CD4-positive, alpha-beta T cell treated with Interleukin-6 at 100 ng/mL for 8 hours (primary cell): Measurements from ENCODE around the gene RNF212.
"Not testable (repeated sequence)": the region's sequence is repeated elsewhere in the genome, so short reads cannot be mapped to it uniquely, and the experiment has no call there.

Experiments
- DNase-seq: peaks from one replicate; pipeline ENCODE4 v3.0.0-alpha.2; 2020; ENCODE audit warnings: mixed read lengths, low spot score

Gene RNF212

GRCh38 chr4:1065732-1066131 is 47.6 kb downstream of the RNF212 start:
- DNase-seq = no peak

- no peak for DNase-seq
These were observed 50.9 kb downstream of the RNF212 start for GRCh38 chr4:1062419-1062818.

GRCh38 chr4:1061760-1062159 is 51.6 kb downstream of the RNF212 start:
- no peak for DNase-seq

GRCh38 chr4:1061056-1061700 is 52.2 kb downstream of the RNF212 start:
- no peak for DNase-seq

- no peak for DNase-seq
These were observed 52.7 kb downstream of the RNF212 start for GRCh38 chr4:1060621-1061020.

GRCh38 chr4:1060121-1060520 is 53.2 kb downstream of the RNF212 start:
- DNase-seq = no peak

GRCh38 chr4:1058997-1059665 is 54.2 kb downstream of the RNF212 start:
- DNase-seq = no peak

GRCh38 chr4:1058198-1058996 is 55.0 kb downstream of the RNF212 start:
- no peak for DNase-seq

GRCh38 chr4:1057403-1057745 is 56.0 kb downstream of the RNF212 start:
- DNase-seq = no peak

GRCh38 chr4:1056671-1057402 is 56.5 kb downstream of the RNF212 start:
- no peak for DNase-seq

- DNase-seq = peak; percentile 87
These were observed 57.4 kb downstream of the RNF212 start for GRCh38 chr4:1055721-1056590.

- not testable (repeated sequence) for DNase-seq
These were observed 58.1 kb downstream of the RNF212 start for GRCh38 chr4:1055243-1055701.

- DNase-seq = not testable (repeated sequence)
These were observed 58.6 kb downstream of the RNF212 start for GRCh38 chr4:1054696-1055242.

GRCh38 chr4:1053891-1054290 is 59.5 kb downstream of the RNF212 start:
- not testable (repeated sequence) for DNase-seq

- DNase-seq = no peak
These were observed 60.2 kb downstream of the RNF212 start for GRCh38 chr4:1053080-1053661.

- DNase-seq = no peak
These were observed 61.1 kb downstream of the RNF212 start for GRCh38 chr4:1052231-1052671.

GRCh38 chr4:1051472-1051871 is 61.9 kb downstream of the RNF212 start:
- no peak for DNase-seq

GRCh38 chr4:1050486-1051213 is 62.7 kb downstream of the RNF212 start:
- no peak for DNase-seq

GRCh38 chr4:1049591-1049905 is 63.8 kb downstream of the RNF212 start:
- no peak for DNase-seq
